PC-3 (cell line): ENCODE data around the gene DHX30. TPM values are rescaled to one million over a fixed set of nuclear protein-coding genes. Genes with fewer than 3 reads are reported as not detected.

Experiments used
- ATAC-seq: fragments of 200-7000 bp; cut with Tn5 transposase; 2 replicates; pipeline ENCODE4 v1.9.1; 2020; ENCODE audit warnings: mild to moderate bottlenecking, moderate library complexity
- BruUV-seq: library from RNA; stranded (reverse); fragments of 400-500 nt; replicated peaks from 2 replicates; lab custom pipeline; 2021; lab: Mats Ljungman, UMichigan
- CTCF ChIA-PET: fragments of 300-600 bp; sonication (Branson Sonifier 250); formaldehyde crosslinking; loops from one replicate; lab custom pipeline; 2022; ENCODE audit warnings: antibody characterized with exemption; lab: Charles Lee
- POLR2A ChIA-PET: fragments of 300-600 bp; sonication (Branson Sonifier 250); formaldehyde crosslinking; loops from one replicate; lab custom pipeline; 2022; ENCODE audit warnings: antibody characterized with exemption; ENCODE audit not compliant: unreplicated experiment; lab: Charles Lee
- DNase-seq: peaks from one replicate; pipeline ENCODE4 v3.0.0-alpha.2; 2015
- H2AFZ ChIP-seq: fragments of 300-600 bp; sonication (generic); 2 replicates; pipeline ENCODE4 v1.6.0; 2016; ENCODE audit warnings: antibody characterized with exemption, low read length
- H3F3A ChIP-seq: fragments of 300-600 bp; sonication (generic); one replicate; pipeline ENCODE4 v1.6.0; 2017; ENCODE audit warnings: antibody characterized with exemption, low read length, control low read depth, mild to moderate bottlenecking; ENCODE audit not compliant: unreplicated experiment
- H3K27ac ChIP-seq: fragments of 300-600 bp; sonication (generic); 2 replicates; pipeline ENCODE4 v1.5.1; 2016; ENCODE audit warnings: mild to moderate bottlenecking, low read length
- H3K27me3 ChIP-seq: fragments of 300-600 bp; sonication (generic); 2 replicates; pipeline ENCODE4 v1.6.1; 2016; ENCODE audit warnings: low read length, mixed read lengths
- H3K36me3 ChIP-seq: fragments of 300-600 bp; sonication (generic); 2 replicates; pipeline ENCODE4 v1.6.1; 2016; ENCODE audit warnings: low read depth, mixed run types, low read length, mixed read lengths
- H3K4me1 ChIP-seq: fragments of 300-600 bp; sonication (generic); 2 replicates; pipeline ENCODE4 v1.5.1; 2016; ENCODE audit warnings: low read length; ENCODE audit not compliant: insufficient read depth
- H3K4me2 ChIP-seq: fragments of 300-600 bp; sonication (generic); 2 replicates; pipeline ENCODE4 v1.6.0; 2016; ENCODE audit warnings: low read length
- H3K4me3 ChIP-seq: fragments of 300-600 bp; sonication (generic); 2 replicates; pipeline ENCODE4 v1.5.1; 2016; ENCODE audit warnings: mild to moderate bottlenecking, low read length, mixed read lengths
- H3K79me2 ChIP-seq: fragments of 300-600 bp; sonication (generic); 2 replicates; pipeline ENCODE4 v1.6.1; 2017; ENCODE audit warnings: low read length, mixed read lengths
- H3K9ac ChIP-seq: fragments of 300-600 bp; sonication (generic); 2 replicates; pipeline ENCODE4 v1.6.0; 2016; ENCODE audit warnings: mild to moderate bottlenecking, low read length
- H3K9me2 ChIP-seq: fragments of 300-600 bp; sonication (generic); replicated peaks from 2 replicates; pipeline ENCODE4 v1.6.1; 2016; ENCODE audit warnings: mixed run types, low read length, mixed read lengths
- H3K9me3 ChIP-seq: fragments of 300-600 bp; sonication (generic); 2 replicates; pipeline ENCODE4 v1.6.1; 2016; ENCODE audit warnings: low read length, mixed read lengths
- H4K20me1 ChIP-seq: fragments of 300-600 bp; sonication (generic); 2 replicates; pipeline ENCODE4 v1.6.1; 2016; ENCODE audit warnings: low read length, mixed read lengths
- CTCF ChIP-seq: fragments of 300-600 bp; sonication (generic); conservative IDR thresholded peaks from 2 replicates; pipeline ENCODE4 v1.5.1; 2017; ENCODE audit warnings: antibody characterized with exemption, low read depth, mild to moderate bottlenecking, low read length
- EZH2 ChIP-seq: fragments of 300-600 bp; sonication (generic); IDR thresholded peaks from one replicate; pipeline ENCODE4 v1.6.1; 2017; ENCODE audit warnings: antibody characterized with exemption, mild to moderate bottlenecking, low read length; ENCODE audit not compliant: unreplicated experiment
- EZH2phosphoT487 ChIP-seq: fragments of 300-600 bp; sonication (generic); IDR thresholded peaks from 2 replicates; pipeline ENCODE4 v1.6.1; 2018; ENCODE audit warnings: mild to moderate bottlenecking, antibody characterized with exemption, low read length, borderline replicate concordance
- intact Hi-C: fragments of 100-400 bp; cut with micrococcal nuclease; formaldehyde crosslinking; loops from 2 replicates; pipeline ENCODE4 v1.9.0; 2023
- total RNA-seq: library from RNA; depleted of rRNA; stranded (reverse); fragments of >200 nt; gene quantifications from 2 replicates; pipeline ENCODE4 v1.2.3, GENCODE V29; 2014

The DHX30 gene
- total RNA-seq, 1 experiment from 2014 or later = 152 TPM

DNA sequence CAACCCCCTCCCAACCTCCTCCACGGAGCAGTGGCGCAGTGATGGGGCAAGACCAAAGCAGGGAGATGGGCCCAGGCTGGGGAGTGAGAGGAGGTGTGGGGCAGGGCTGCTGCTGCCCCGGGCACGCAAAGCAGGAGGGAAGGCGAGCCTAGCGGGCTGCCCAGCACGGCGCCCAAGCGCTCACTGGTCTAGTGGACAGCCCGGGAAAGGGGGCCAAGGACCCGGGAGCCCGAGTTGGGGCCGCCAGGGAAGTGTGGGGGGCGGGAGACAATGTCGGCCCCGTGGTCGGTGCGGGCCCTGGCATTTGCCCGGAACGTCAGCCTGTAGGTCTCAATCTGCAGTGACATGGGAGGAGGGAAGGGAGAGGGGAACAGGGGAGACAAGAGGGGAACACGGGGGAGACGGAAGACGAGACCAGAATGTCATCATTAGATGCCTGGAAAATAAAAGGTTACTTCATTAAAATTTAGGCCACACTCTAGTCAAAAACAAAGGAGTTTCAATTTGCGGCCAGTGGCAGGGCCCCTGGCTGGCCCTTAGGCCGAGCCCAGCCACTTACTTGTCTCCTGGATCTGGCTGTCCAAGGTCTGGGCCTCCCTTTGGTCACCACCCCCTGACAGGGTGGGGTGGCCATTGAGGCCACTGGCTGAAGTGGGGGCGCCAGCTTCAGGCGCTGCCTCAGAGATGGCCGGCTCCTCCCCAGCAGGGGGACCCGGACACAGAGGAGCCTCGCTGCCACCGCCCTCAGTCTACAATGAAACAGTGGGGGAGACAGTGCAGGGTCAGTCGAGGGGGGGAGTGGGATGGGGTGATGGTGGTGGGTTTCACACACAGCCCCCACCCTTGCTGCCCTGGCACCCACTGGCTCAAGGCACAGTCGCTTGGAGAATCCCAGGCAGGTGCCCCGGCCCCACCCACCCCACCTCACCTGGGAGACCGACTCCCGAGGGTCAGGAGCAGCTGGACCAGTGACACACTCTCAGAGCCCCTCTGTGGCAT is 50.0 kb downstream of the DHX30 start:
- Histone ChIP-seq H3K27me3 (no peaks in the 10 kb centered on the region), H3K27ac (no peak overlapping the region), H3K9ac (no peak overlapping the region), H2AFZ (no peak overlapping the region), H3K9me3 (no peaks in the 10 kb centered on the region), H3K4me1 (no peaks in the 10 kb centered on the region), H4K20me1 (no peaks in the 10 kb centered on the region), H3K79me2 (no peaks in the 10 kb centered on the region), H3K4me3 (no peak overlapping the region), H3K36me3 (peaks cover 38% of the 10 kb centered on the region), H3F3A (peaks cover 4% of the 10 kb centered on the region), H3K4me2 (no peak overlapping the region), H3K9me2 (no peaks in the 10 kb centered on the region)
- POLR2A ChIA-PET = no interaction called here
- ATAC-seq (no peak), DNase-seq (no peak)
- CTCF ChIA-PET = no interaction called here
- TF ChIP-seq EZH2phosphoT487 (no peak), CTCF (no peak), EZH2 (no peak)
- intact Hi-C loops = loop anchor here (5.0 kb wide), 1 partner anchor 299 kb away; no protein-coding TSS in a partner anchor
- BruUV-seq = no TSS peak

DNA sequence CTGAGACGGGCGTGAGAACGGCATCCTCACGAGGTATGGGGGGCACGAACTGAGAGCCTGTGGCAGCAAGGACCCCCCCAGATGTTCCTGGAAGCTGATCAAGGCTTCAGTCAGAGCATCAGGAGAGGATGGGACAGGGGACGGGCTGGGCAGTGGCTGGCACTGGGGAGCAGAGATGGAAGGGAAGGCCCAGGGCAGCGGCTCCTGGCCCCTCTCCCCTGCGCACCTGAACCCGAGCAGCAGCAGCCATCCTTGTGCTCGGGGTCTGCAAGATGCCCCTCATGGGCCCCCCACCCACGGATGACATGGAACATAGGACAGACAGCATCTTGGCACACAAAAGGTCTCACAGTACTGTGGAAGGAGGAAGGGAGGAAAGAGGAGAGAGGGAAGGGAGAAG is 51.3 kb downstream of the DHX30 start:
- Histone ChIP-seq H3K9me2 (no peaks in the 10 kb centered on the region), H3K27ac (no peak overlapping the region), H3K4me1 (no peaks in the 10 kb centered on the region), H3K79me2 (no peaks in the 10 kb centered on the region), H3K4me2 (no peak overlapping the region), H4K20me1 (no peaks in the 10 kb centered on the region), H3F3A (peaks cover 4% of the 10 kb centered on the region), H3K4me3 (no peak overlapping the region), H3K9me3 (no peaks in the 10 kb centered on the region), H3K36me3 (peaks cover 37% of the 10 kb centered on the region), H2AFZ (no peak overlapping the region), H3K9ac (no peak overlapping the region), H3K27me3 (no peaks in the 10 kb centered on the region)
- TF ChIP-seq EZH2phosphoT487 = no peak
- no peak for TF ChIP-seq CTCF
- no peak for TF ChIP-seq EZH2
- intact Hi-C loops = loop anchor here (5.0 kb wide), 1 partner anchor 298 kb away; no protein-coding TSS in a partner anchor
- DNase-seq (no peak), ATAC-seq (no peak)
- BruUV-seq = no TSS peak
- CTCF ChIA-PET = no interaction called here
- POLR2A ChIA-PET = no interaction called here
